GM12872 (cell line): ENCODE measurements around the gene FOXO1.

ENCODE experiments used
- TF ChIP-seq, protein P1 (sequence below): IDR thresholded peaks from 3 replicates; pipeline ENCODE4 v1.5.1; 2011; ENCODE audit warnings: low read depth, mild to moderate bottlenecking, low read length, moderate library complexity; ENCODE audit not compliant: insufficient read depth

The FOXO1 gene

DNA sequence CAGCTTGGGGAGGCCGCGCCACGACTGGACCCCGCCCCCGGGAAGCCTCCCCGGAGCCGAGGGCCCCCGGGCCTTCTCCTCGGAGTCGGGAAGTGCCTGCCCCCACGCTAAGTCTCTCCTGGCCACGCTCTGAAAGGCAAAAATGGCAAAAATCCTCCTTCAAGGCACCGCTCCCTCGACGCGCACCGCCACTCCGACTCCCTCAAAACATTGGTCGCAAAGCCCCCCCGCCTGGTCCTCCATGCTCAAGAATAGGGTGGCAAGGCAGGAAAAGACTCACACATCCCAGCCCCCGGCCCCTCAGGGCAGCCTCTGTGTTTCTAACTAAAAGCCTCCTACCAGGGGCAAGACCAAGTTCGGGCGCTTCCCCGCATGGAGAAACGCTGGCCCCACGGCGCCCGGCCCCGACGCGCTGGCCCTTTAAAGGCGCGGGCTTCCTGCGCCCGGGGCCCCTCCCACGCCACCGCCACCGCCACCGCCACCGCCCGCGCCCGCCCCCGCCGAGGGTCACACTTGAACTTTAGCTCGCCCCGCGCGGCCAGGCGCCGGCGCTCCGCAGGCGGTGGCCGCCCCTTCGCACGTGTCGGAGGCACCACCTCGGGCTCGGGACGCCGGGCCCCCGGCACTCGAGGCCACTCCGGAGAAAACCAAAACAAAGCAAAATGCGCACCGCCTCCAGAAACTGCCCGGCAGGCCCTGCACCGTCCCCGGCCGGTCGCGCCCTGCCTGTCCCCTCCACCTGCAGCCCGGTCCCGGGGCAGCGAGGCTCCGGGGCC lies 1.9 kb downstream of the FOXO1 start:
- TF ChIP-seq, protein P1, sequence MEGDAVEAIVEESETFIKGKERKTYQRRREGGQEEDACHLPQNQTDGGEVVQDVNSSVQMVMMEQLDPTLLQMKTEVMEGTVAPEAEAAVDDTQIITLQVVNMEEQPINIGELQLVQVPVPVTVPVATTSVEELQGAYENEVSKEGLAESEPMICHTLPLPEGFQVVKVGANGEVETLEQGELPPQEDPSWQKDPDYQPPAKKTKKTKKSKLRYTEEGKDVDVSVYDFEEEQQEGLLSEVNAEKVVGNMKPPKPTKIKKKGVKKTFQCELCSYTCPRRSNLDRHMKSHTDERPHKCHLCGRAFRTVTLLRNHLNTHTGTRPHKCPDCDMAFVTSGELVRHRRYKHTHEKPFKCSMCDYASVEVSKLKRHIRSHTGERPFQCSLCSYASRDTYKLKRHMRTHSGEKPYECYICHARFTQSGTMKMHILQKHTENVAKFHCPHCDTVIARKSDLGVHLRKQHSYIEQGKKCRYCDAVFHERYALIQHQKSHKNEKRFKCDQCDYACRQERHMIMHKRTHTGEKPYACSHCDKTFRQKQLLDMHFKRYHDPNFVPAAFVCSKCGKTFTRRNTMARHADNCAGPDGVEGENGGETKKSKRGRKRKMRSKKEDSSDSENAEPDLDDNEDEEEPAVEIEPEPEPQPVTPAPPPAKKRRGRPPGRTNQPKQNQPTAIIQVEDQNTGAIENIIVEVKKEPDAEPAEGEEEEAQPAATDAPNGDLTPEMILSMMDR = no peak

- TF ChIP-seq, protein P1 = no peak
Measured at GRCh38 chr13:40662866-40663265, 3.6 kb downstream of the FOXO1 start.

- TF ChIP-seq, protein P1 = no peak
Measured at GRCh38 chr13:40661875-40662665, 4.4 kb downstream of the FOXO1 start.

DNA sequence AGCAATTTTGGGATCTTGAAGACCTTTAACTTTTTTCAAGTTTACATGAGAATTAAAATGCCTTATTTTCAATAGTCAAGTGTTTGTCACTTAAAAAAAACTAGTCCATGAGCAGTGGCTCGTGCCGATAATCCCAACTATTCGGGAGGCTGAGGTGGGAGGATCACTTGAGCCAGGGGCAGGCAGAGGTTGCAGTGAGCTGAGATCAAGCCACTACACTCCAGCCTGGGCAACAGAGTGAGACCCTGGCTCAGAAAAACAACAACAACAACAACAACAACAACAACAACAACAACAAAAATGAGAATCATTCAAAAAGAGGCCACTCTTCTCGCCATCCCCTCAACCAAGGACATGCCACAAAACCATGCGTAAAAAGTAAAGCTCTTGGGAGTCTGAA lies 5.7 kb downstream of the FOXO1 start:
- TF ChIP-seq, protein P1 = no peak

DNA sequence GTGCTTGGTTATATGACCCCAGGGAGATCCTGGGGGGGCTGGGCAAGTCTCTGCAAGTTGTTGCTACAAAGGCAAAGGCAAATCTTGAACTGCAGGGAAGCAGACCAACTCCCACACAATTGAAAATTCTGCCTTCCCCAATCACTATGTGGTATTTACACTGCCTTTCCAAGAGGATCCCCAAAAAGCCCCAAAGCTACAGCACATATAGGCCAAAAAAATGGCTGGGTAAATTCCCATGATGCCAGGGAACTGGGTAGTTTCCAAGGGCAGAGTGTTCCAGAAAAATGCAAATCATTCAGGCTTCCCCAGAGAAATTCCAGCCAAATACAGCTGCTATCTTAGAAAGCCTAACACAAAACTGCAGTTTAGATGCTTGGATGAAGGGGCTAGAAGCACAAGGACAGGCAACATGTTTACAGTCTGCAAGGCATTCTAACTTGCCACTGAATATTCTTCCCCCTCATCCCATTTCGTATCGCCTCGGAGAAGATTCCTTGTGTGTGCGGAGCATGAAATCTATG lies 6.2 kb downstream of the FOXO1 start:
- TF ChIP-seq, protein P1 = no peak

GRCh38 chr13:40657951-40658350 lies 8.5 kb downstream of the FOXO1 start:
- TF ChIP-seq, protein P1 = no peak

DNA sequence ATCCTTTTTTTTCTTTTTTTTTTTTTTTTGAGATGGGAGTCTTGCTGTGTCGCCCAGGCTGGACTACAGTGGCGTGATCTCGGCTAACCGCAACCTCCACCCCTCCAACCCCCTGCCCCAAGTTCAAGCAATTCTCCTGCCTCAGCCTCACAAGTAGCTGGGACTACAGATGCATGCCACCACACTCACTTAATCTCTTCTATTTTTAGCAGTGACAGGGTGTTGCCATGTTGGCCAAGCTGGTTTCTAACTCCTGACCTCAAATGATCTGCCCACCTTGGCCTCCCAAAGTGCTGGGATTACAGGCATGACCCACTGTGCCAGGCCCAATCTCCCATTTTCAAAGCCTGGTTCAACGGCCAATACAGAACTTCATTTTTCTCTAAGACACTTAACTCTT lies 9.1 kb downstream of the FOXO1 start:
- TF ChIP-seq, protein P1 = no peak
